ENCODE measurements around the gene PCSK6. TPM values are rescaled to one million over a fixed set of nuclear protein-coding genes. Genes with fewer than 3 reads are reported as not detected.
A peak's percentile ranks its signal among the peaks of the same experiment; 100 is the strongest.

Gene PCSK6
- total RNA-seq, 1 donor from 2014 or later = 3.8 TPM

DNA sequence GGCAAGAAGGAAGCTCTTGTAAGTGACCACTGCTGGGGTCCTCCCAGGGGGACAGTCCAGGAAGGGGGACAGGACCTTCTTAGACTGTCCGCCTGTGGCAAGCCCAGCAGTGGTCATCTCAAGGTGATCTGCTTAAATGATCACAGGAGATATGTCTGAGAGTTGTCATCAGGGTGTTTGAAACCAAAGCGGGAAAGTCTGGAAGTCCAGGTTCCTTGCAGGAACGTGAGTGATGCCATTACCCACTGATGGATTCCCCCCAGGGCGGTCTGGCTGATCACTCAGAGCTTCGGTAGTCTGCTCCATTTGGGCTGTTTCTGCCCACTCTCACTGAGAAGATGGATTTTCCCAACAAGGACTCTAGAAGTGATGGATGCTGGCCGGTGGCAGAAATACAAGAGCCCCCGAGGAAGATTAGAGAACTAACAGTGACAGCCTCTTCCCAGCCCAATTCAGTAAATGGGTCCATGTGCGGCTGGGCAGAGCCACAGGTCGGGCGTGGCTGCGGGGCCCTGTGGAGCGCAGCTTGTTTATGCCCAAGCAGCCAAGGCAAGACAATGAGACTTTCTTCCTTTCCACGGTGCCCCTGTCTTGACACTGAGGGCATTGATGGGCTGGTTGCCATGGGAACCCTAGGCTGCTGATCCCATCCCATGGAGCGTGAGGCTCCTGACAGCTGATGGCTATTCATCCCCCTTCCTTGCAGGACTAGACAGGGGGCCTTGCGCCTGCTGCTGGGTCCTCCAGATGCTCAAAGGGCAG is 9.5 kb downstream of the PCSK6 start:
- peaks cover 16% of the 10 kb centered on the region for H3K9me3 Mint-ChIP-seq (ENCODE audit: unreplicated experiment)
- DNase-seq = peak; percentile 48

DNA sequence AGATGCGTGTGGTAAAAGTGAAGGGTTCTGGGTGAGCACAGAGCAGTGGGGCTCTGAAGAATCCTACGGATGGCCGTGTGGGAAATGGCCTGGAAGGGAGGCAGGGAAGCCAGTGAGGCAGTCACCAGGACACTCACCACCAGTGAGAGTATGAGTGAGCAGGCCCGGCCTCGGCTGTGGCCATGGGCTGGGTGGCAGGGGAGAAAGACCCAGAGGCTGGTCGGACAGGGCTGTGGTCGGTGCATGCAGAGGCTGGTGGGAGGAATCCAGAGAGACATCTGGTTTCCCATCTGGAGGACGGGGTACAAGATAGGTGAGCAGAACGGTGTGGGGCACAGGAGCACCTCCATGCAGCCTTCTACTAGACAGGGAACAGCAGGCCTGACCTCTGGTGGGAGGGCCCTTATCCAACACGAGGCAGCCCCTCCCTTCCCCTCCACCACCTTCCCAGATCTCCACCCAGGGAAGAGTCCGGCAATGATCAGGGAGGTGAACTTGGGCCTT is 10.1 kb downstream of the PCSK6 start:
- Mint-ChIP-seq H3K4me1 (ENCODE audit: low read depth, unreplicated experiment) (peaks cover 24% of the 10 kb centered on the region), H3K9me3 (ENCODE audit: unreplicated experiment) (peaks cover 16% of the 10 kb centered on the region)

More for the DNA sequence above, 9.5 kb downstream of the PCSK6 start:
- H3K4me1 Mint-ChIP-seq (ENCODE audit: low read depth, unreplicated experiment) = peaks cover 24% of the 10 kb centered on the region
- H3K27ac Mint-ChIP-seq (ENCODE audit: unreplicated experiment) = no peak overlapping the region
- no peak overlapping the region for H3K4me3 Mint-ChIP-seq (ENCODE audit: unreplicated experiment)
- H3K27me3 Mint-ChIP-seq (ENCODE audit: unreplicated experiment) = peaks cover 7% of the 10 kb centered on the region
- TF ChIP-seq, protein P1, sequence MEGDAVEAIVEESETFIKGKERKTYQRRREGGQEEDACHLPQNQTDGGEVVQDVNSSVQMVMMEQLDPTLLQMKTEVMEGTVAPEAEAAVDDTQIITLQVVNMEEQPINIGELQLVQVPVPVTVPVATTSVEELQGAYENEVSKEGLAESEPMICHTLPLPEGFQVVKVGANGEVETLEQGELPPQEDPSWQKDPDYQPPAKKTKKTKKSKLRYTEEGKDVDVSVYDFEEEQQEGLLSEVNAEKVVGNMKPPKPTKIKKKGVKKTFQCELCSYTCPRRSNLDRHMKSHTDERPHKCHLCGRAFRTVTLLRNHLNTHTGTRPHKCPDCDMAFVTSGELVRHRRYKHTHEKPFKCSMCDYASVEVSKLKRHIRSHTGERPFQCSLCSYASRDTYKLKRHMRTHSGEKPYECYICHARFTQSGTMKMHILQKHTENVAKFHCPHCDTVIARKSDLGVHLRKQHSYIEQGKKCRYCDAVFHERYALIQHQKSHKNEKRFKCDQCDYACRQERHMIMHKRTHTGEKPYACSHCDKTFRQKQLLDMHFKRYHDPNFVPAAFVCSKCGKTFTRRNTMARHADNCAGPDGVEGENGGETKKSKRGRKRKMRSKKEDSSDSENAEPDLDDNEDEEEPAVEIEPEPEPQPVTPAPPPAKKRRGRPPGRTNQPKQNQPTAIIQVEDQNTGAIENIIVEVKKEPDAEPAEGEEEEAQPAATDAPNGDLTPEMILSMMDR (IDR thresholded peaks at IDR 0.05; ENCODE audit: partially characterized antibody, unreplicated experiment) = no peak
- no peaks in the 10 kb centered on the region for H3K36me3 Mint-ChIP-seq (ENCODE audit: unreplicated experiment)

DNA sequence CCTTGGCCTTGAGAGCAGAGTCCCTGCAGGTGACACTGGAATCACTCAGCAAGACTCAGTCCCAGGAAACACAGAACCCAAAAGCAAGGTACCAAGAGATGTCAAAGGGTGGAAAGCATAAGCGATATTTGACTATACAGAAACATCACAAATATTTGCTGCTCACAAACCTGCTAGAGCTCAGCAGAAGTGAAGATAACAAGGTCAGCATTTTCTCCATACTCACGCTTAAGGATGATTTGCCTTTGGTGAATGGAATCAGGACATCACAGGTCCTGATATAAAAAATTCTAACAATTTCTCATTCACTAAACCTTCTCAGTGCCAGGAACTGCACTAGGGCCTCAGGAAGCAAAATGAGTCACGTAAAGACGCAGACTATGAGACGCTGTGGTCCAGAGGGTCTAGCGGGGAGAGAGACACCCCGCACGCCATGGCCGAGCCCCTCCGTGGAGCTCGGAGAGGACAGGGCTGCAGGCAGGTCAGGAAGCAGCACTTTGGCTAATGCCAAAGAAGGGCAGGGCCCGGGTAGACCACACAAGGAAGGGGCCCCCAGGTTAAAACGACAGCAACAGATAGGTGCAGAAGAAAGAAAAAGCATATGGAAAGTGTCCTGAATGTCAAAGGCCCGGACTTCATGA is 10.7 kb downstream of the PCSK6 start:
- H3K27me3 Mint-ChIP-seq (ENCODE audit: unreplicated experiment) = peaks cover 7% of the 10 kb centered on the region
- H3K36me3 Mint-ChIP-seq (ENCODE audit: unreplicated experiment) = no peaks in the 10 kb centered on the region
- TF ChIP-seq, protein P1 (IDR thresholded peaks at IDR 0.05; ENCODE audit: partially characterized antibody, unreplicated experiment) = no peak
- no peak overlapping the region for H3K27ac Mint-ChIP-seq (ENCODE audit: unreplicated experiment)
- no peak overlapping the region for H3K4me3 Mint-ChIP-seq (ENCODE audit: unreplicated experiment)
- H3K4me1 Mint-ChIP-seq (ENCODE audit: low read depth, unreplicated experiment) = peaks cover 24% of the 10 kb centered on the region
- H3K9me3 Mint-ChIP-seq (ENCODE audit: unreplicated experiment) = peaks cover 16% of the 10 kb centered on the region
- no peak for DNase-seq

More for the DNA sequence above, 10.1 kb downstream of the PCSK6 start:
- Mint-ChIP-seq H3K27ac (ENCODE audit: unreplicated experiment) (no peak overlapping the region), H3K36me3 (ENCODE audit: unreplicated experiment) (no peaks in the 10 kb centered on the region), H3K27me3 (ENCODE audit: unreplicated experiment) (peaks cover 7% of the 10 kb centered on the region), H3K4me3 (ENCODE audit: unreplicated experiment) (no peak overlapping the region)
- TF ChIP-seq, protein P1 (IDR thresholded peaks at IDR 0.05; ENCODE audit: partially characterized antibody, unreplicated experiment) = no peak
- DNase-seq = no peak

DNA sequence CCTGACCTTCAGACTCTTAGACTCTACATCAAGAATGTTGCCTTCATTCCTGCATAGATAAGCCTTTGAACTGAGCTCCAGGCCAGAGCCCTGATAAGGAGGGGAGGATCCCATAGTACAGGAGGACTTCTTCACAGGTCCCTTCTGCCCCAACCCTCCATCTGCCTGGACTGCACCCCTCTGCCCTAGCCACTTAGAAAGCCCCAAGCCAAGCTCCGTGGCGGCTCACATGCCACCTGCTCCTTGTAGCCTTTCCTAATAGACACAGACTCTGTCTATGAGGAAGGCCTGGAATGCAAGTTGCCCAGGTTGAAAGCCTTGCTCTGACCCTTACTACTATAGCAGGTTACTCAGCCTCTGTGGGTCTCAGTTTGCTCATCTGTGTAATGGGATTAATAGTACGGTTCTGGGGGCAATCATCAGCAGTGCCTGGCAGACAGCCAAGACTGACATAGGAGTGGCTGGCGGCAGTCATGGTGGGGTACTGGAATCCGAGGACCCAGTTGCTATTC is 11.6 kb downstream of the PCSK6 start:
- H3K36me3 Mint-ChIP-seq (ENCODE audit: unreplicated experiment) = no peaks in the 10 kb centered on the region
- peaks cover 24% of the 10 kb centered on the region for H3K4me1 Mint-ChIP-seq (ENCODE audit: low read depth, unreplicated experiment)
- H3K9me3 Mint-ChIP-seq (ENCODE audit: unreplicated experiment) = peaks cover 14% of the 10 kb centered on the region
- H3K27me3 Mint-ChIP-seq (ENCODE audit: unreplicated experiment) = peaks cover 7% of the 10 kb centered on the region
- TF ChIP-seq, protein P1 (IDR thresholded peaks at IDR 0.05; ENCODE audit: partially characterized antibody, unreplicated experiment) = no peak
- no peak overlapping the region for H3K27ac Mint-ChIP-seq (ENCODE audit: unreplicated experiment)
- DNase-seq = no peak
- no peak overlapping the region for H3K4me3 Mint-ChIP-seq (ENCODE audit: unreplicated experiment)

All from glutamatergic neuron (in vitro differentiated cells).